ENCODE measurements around the gene AGO3.

AGO3 gene

DNA sequence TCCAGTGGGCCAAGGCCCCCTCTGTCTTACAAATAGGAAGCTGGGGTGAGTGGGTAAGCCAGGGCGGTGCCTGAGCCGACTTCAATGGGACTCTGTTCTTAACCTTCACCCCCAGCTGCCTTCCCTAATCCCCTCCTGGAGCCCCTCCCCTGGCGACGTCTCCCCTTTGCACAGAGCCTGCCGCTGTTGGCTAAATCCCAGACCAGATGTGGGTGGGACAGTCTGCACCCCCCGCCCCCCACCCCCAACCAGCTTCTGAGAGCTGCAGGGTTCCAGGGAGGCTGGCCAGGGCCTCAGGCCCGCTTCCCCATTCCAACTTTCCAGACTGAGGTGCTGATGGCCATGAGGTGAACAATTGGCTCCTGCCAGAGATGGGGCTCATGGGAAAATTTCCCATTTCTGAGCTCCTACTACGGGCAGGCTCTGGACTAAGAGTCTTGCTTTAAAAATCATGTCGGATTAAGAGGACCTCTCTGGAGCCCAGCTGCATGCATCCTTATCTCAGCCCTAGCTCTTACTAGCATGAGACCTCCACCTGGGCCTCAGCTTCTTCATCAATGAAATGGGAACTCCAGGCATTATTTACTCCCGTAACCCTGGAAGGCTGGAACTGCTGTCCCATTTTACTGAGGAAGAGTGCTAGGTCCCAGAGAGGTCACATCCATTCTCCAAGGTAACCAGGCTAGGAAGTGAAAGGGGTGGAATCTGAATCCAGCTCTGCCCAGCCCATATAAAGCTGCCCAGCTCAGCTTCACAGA lies 187.7 kb downstream of the AGO3 start:
- no peak for DNase-seq

DNA sequence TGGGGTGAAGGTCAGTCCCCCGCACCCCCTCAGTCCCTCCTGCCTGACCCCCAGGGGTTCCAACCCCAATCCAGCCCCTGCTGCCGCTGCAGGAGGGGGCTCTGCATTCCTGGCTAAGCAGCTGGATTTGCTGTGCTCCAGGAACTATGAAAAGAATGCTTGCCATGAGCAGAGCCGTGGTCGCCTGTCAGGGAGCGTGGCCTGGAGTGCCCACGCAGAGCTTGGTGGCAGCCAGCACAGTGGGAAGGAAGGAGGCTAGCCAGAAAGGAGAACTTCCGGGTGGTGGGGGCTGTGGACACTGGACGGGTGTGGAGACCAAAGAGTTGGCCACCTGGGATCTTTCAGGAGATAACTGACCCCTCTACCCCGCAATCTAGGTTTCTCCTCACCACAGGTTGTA lies 188.6 kb downstream of the AGO3 start:
- DNase-seq: no peak

Measured in anterior cingulate cortex (tissue), 58 donors.